ENCODE results near the gene SP9.

Gene SP9

GRCh38 chr2:174333372-174334277 is 1.1 kb upstream of the SP9 start:
- DNase-seq, result no peak

GRCh38 chr2:174334278-174334715 is 457 bp upstream of the SP9 start:
- no peak for DNase-seq

GRCh38 chr2:174335254-174335987 is 667 bp downstream of the SP9 start:
- no peak for DNase-seq

GRCh38 chr2:174335988-174336500 is 1.3 kb downstream of the SP9 start:
- no peak for DNase-seq

- DNase-seq, result peak; percentile 62
Observed at GRCh38 chr2:174336501-174337336, 2.0 kb downstream of the SP9 start.

GRCh38 chr2:174337337-174338146 is 2.8 kb downstream of the SP9 start:
- peak; percentile 44 for DNase-seq

GRCh38 chr2:174338147-174338605 is 3.4 kb downstream of the SP9 start:
- DNase-seq, result no peak

GRCh38 chr2:174338671-174339560 is 4.2 kb downstream of the SP9 start:
- no peak for DNase-seq

GRCh38 chr2:174339561-174340399 is 5.0 kb downstream of the SP9 start:
- DNase-seq, result no peak

- no peak for DNase-seq
Observed at GRCh38 chr2:174340400-174341292, 5.9 kb downstream of the SP9 start.

GRCh38 chr2:174341293-174341994 is 6.7 kb downstream of the SP9 start:
- peak; percentile 84 for DNase-seq

GRCh38 chr2:174341995-174342685 is 7.4 kb downstream of the SP9 start:
- DNase-seq, result no peak

- DNase-seq, result no peak
Observed at GRCh38 chr2:174342686-174343342, 8.1 kb downstream of the SP9 start.

GRCh38 chr2:174343343-174343622 is 8.5 kb downstream of the SP9 start:
- DNase-seq, result no peak

- DNase-seq, result no peak
Observed at GRCh38 chr2:174343623-174344455, 9.1 kb downstream of the SP9 start.

Data from NCI-H2171 treated with DMSO at 0.1 percent for 48 hours (cell line).